H9 (cell line): ENCODE data around the gene HLA-DQB2. TPM values are rescaled to one million over a fixed set of nuclear protein-coding genes. Genes with fewer than 3 reads are reported as not detected.

Experiments
- DNase-seq: peaks from one replicate; pipeline ENCODE4 v3.0.0-alpha.2; 2017
- H2AFZ ChIP-seq: one replicate; pipeline ENCODE4 v1.6.1; 2013; ENCODE audit warnings: mild to moderate bottlenecking, low read length, control low read depth, moderate library complexity
- H2AK5ac ChIP-seq: 2 replicates; pipeline ENCODE4 v1.6.1; 2013; ENCODE audit warnings: low read length, control low read depth, mixed read lengths; ENCODE audit not compliant: insufficient read length
- H2BK120ac ChIP-seq: one replicate; pipeline ENCODE4 v1.6.1; 2013; ENCODE audit warnings: low read depth, mild to moderate bottlenecking, low read length, control low read depth, inconsistent platforms; ENCODE audit not compliant: poor library complexity, severe bottlenecking
- H2BK12ac ChIP-seq: 2 replicates; pipeline ENCODE4 v1.6.1; 2013; ENCODE audit warnings: low read length, control low read depth, mixed read lengths, low read depth; ENCODE audit not compliant: insufficient read length
- H2BK15ac ChIP-seq: 2 replicates; pipeline ENCODE4 v1.6.1; 2013; ENCODE audit warnings: low read depth, low read length, control low read depth
- H2BK20ac ChIP-seq: one replicate; pipeline ENCODE4 v1.6.1; 2013; ENCODE audit warnings: low read depth, mild to moderate bottlenecking, low read length, control low read depth, inconsistent platforms; ENCODE audit not compliant: poor library complexity, severe bottlenecking
- H2BK5ac ChIP-seq: 2 replicates; pipeline ENCODE4 v1.6.1; 2013; ENCODE audit warnings: low read length, control low read depth, mixed read lengths; ENCODE audit not compliant: insufficient read length
- H3K14ac ChIP-seq: 2 replicates; pipeline ENCODE4 v1.6.1; 2013; ENCODE audit warnings: low read length, control low read depth; ENCODE audit not compliant: insufficient read depth
- H3K18ac ChIP-seq: 2 replicates; pipeline ENCODE4 v1.6.1; 2013; ENCODE audit warnings: low read depth, mild to moderate bottlenecking, mixed read lengths, low read length, control low read depth; ENCODE audit not compliant: insufficient read length
- H3K23ac ChIP-seq: 2 replicates; pipeline ENCODE4 v1.6.1; 2013; ENCODE audit warnings: low read length, control low read depth, mixed read lengths, low read depth; ENCODE audit not compliant: insufficient read length
- H3K23me2 ChIP-seq: 2 replicates; pipeline ENCODE4 v1.6.1; 2013; ENCODE audit warnings: low read depth, mild to moderate bottlenecking, mixed read lengths, low read length, control low read depth; ENCODE audit not compliant: insufficient read length, poor library complexity, severe bottlenecking
- H3K27ac ChIP-seq: 2 replicates; pipeline ENCODE4 v1.5.1; 2013; ENCODE audit warnings: low read length, control low read depth, mixed read lengths, low read depth; ENCODE audit not compliant: insufficient read length
- H3K27me3 ChIP-seq: 2 replicates; pipeline ENCODE4 v1.6.1; 2013; ENCODE audit warnings: low read length, control low read depth, inconsistent platforms; ENCODE audit not compliant: insufficient read depth
- H3K4ac ChIP-seq: 2 replicates; pipeline ENCODE4 v1.6.1; 2013; ENCODE audit warnings: low read depth, mild to moderate bottlenecking, control low read depth, inconsistent platforms, low read length, moderate library complexity
- H3K4me1 ChIP-seq: 2 replicates; pipeline ENCODE4 v1.6.1; 2013; ENCODE audit warnings: low read length, control low read depth, inconsistent platforms; ENCODE audit not compliant: insufficient read depth
- H3K4me2 ChIP-seq: 2 replicates; pipeline ENCODE4 v1.6.1; 2013; ENCODE audit warnings: low read length, control low read depth, mixed read lengths; ENCODE audit not compliant: insufficient read length, insufficient read depth
- H3K56ac ChIP-seq: 2 replicates; pipeline ENCODE4 v1.6.1; 2013; ENCODE audit warnings: low read depth, mild to moderate bottlenecking, mixed read lengths, low read length, control low read depth; ENCODE audit not compliant: insufficient read length
- H3K79me1 ChIP-seq: 2 replicates; pipeline ENCODE4 v1.6.1; 2013; ENCODE audit warnings: low read depth, mild to moderate bottlenecking, moderate library complexity, low read length, control low read depth, inconsistent platforms; ENCODE audit not compliant: insufficient read depth, poor library complexity, severe bottlenecking
- H3K79me2 ChIP-seq: 2 replicates; pipeline ENCODE4 v1.6.1; 2013; ENCODE audit warnings: low read length, control low read depth, inconsistent platforms; ENCODE audit not compliant: insufficient read depth
- H3K9ac ChIP-seq: 2 replicates; pipeline ENCODE4 v1.6.1; 2013; ENCODE audit warnings: low read length, control low read depth, mixed read lengths; ENCODE audit not compliant: insufficient read length; ENCODE audit errors: extremely low read depth
- H3K9me3 ChIP-seq: one replicate; pipeline ENCODE4 v1.6.1; 2013; ENCODE audit warnings: low read depth, low read length, inconsistent platforms; ENCODE audit not compliant: control insufficient read depth
- H3T11ph ChIP-seq: one replicate; pipeline ENCODE4 v1.6.1; 2013; ENCODE audit warnings: mild to moderate bottlenecking, low read length, control low read depth, inconsistent platforms
- H4K20me1 ChIP-seq: one replicate; pipeline ENCODE4 v1.6.1; 2013; ENCODE audit not compliant: control insufficient read depth, insufficient read length, insufficient read depth
- H4K5ac ChIP-seq: 2 replicates; pipeline ENCODE4 v1.6.1; 2013; ENCODE audit warnings: low read depth, mild to moderate bottlenecking, mixed read lengths, low read length, control low read depth; ENCODE audit not compliant: insufficient read length
- H4K8ac ChIP-seq: replicated peaks from 2 replicates; pipeline ENCODE4 v1.6.1; 2013; ENCODE audit warnings: low read length, control low read depth, mixed read lengths, low read depth; ENCODE audit not compliant: insufficient read length
- H4K91ac ChIP-seq: 2 replicates; pipeline ENCODE4 v1.6.1; 2013; ENCODE audit warnings: low read depth, mild to moderate bottlenecking, moderate library complexity, mixed read lengths, low read length, control low read depth; ENCODE audit not compliant: insufficient read length
- H3K27ac Mint-ChIP-seq, 3 experiments: 2 replicates in 2 of 3; 3 replicates in 1 of 3; pipeline ENCODE4 v1.8.0; 2020 to 2021; ENCODE audit warnings: mixed read lengths in 3 of 3, mild to moderate bottlenecking in 1 of 3, moderate library complexity in 1 of 3
- H3K27me3 Mint-ChIP-seq: 2 replicates; pipeline ENCODE4 v1.8.0; 2021; ENCODE audit warnings: low read depth, mild to moderate bottlenecking, moderate library complexity, mixed read lengths
- H3K36me3 Mint-ChIP-seq, 3 experiments: 2 replicates in 2 of 3; 3 replicates in 1 of 3; pipeline ENCODE4 v1.8.0; 2020 to 2021; ENCODE audit warnings: low read depth in 3 of 3, mixed read lengths in 3 of 3; ENCODE audit not compliant: insufficient read depth in 1 of 3
- H3K4me1 Mint-ChIP-seq, 2 experiments: 2 replicates each; pipeline ENCODE4 v1.8.0; 2020; ENCODE audit warnings: mixed read lengths in 2 of 2
- H3K4me3 Mint-ChIP-seq, 2 experiments: 2 replicates in 1 of 2; 3 replicates in 1 of 2; pipeline ENCODE4 v1.8.0; 2020 to 2021; ENCODE audit warnings: mild to moderate bottlenecking in 2 of 2, mixed read lengths in 2 of 2, moderate library complexity in 1 of 2
- H3K9me3 Mint-ChIP-seq, 2 experiments: 2 replicates in 1 of 2; 3 replicates in 1 of 2; pipeline ENCODE4 v1.8.0; 2020; ENCODE audit warnings: mild to moderate bottlenecking in 2 of 2, mixed read lengths in 2 of 2, moderate library complexity in 1 of 2
- CTCF ChIP-seq: fragments of 200-600 bp; sonication (generic); conservative IDR thresholded peaks from 3 replicates; pipeline ENCODE4 v1.8.0; 2021; ENCODE audit warnings: antibody characterized with exemption, mild to moderate bottlenecking
- WGBS: extraction: QIAGEN DNeasy Blood & Tissue Kit; methylation state at CpG from one replicate; pipeline ENCODE4 v1.1.7; 2013; ENCODE audit warnings: missing lambda C conversion rate, low lambda C conversion rate, mixed read lengths; ENCODE audit not compliant: insufficient read length; ENCODE audit errors: extremely low coverage; 5-methylcytosine and 5-hydroxymethylcytosine counted together
- total RNA-seq: library from RNA; stranded (reverse); gene quantifications from 2 replicates; pipeline ENCODE4 v1.2.1, GENCODE V29; 2021

HLA-DQB2 gene
- total RNA-seq, 1 experiment from 2014 or later: not detected

- H4K91ac ChIP-seq: no peak overlapping the region
- Mint-ChIP-seq H3K4me3 (no peak overlapping the region), H3K27me3 (peaks cover 8% of the 10 kb centered on the region), H3K9me3 (no peaks in the 10 kb centered on the region; a peak in 1 of 5 replicates), H3K27ac (no peak overlapping the region), H3K36me3 (no peaks in the 10 kb centered on the region), H3K4me1 (peaks cover 9 to 10% of the 10 kb centered on the region in 2 experiments)
- no peak overlapping the region for H2BK15ac ChIP-seq
- DNase-seq: no peak
- no peak overlapping the region for H3K27ac ChIP-seq
- H2BK20ac ChIP-seq: no peak overlapping the region
- H4K8ac ChIP-seq: no peak overlapping the region
- H2AK5ac ChIP-seq: no peak overlapping the region
- no peak overlapping the region for H2AFZ ChIP-seq
- no peaks in the 10 kb centered on the region for H3K4me1 ChIP-seq
- no peak overlapping the region for H3K23ac ChIP-seq
- no peak overlapping the region for H3K14ac ChIP-seq
- no peak overlapping the region for H3K18ac ChIP-seq
- no CpG with 5 or more reads among the region's 2 CpGs for WGBS
- no peak overlapping the region for H3K56ac ChIP-seq
- no peaks in the 10 kb centered on the region for H4K20me1 ChIP-seq
- H3K9ac ChIP-seq: no peak overlapping the region
- no peaks in the 10 kb centered on the region for H3K79me1 ChIP-seq
- H3K4ac ChIP-seq: no peak overlapping the region
- H2BK12ac ChIP-seq: no peak overlapping the region
- H2BK120ac ChIP-seq: no peak overlapping the region
- no peak overlapping the region for H3K4me2 ChIP-seq
- H3K23me2 ChIP-seq: no peaks in the 10 kb centered on the region
- H3K9me3 ChIP-seq: no peaks in the 10 kb centered on the region
- TF ChIP-seq CTCF: no peak
- no peaks in the 10 kb centered on the region for H3K27me3 ChIP-seq
- H2BK5ac ChIP-seq: no peak overlapping the region
- H4K5ac ChIP-seq: no peak overlapping the region
- no peak overlapping the region for H3T11ph ChIP-seq
- H3K79me2 ChIP-seq: no peaks in the 10 kb centered on the region
Measured at GRCh38 chr6:32790306-32790705, 27.0 kb upstream of the HLA-DQB2 start.
